WTC11 (cell line): ENCODE results near the gene HMGCL. TPM values are rescaled to one million over a fixed set of nuclear protein-coding genes. Genes with fewer than 3 reads are reported as not detected.
A peak's percentile ranks its signal among the peaks of the same experiment; 100 is the strongest.

Experiments used
- ATAC-seq: fragments of 200-7000 bp; cut with Tn5 transposase; 2 replicates; pipeline ENCODE4 v1.10.0; 2021; ENCODE audit warnings: mild to moderate bottlenecking, moderate library complexity
- CTCF ChIA-PET: fragments of 300-600 bp; sonication (Branson Sonifier 250); formaldehyde crosslinking; loops from one replicate; lab custom pipeline; 2021; ENCODE audit warnings: antibody characterized with exemption; lab: Charles Lee
- POLR2A ChIA-PET: fragments of 350-600 bp; sonication (Branson Sonifier 250); formaldehyde crosslinking; loops from one replicate; lab custom pipeline; 2021; ENCODE audit warnings: antibody characterized with exemption; lab: Charles Lee
- DNase-seq: peaks from one replicate; pipeline ENCODE4 v3.0.0; 2021; ENCODE audit warnings: low spot score
- H3K27ac Mint-ChIP-seq: 2 replicates; pipeline ENCODE4 v1.8.0; 2021; ENCODE audit warnings: mixed read lengths
- H3K27me3 Mint-ChIP-seq: 2 replicates; pipeline ENCODE4 v1.8.0; 2021; ENCODE audit warnings: low read depth, mild to moderate bottlenecking, moderate library complexity, mixed read lengths
- H3K36me3 Mint-ChIP-seq: 2 replicates; pipeline ENCODE4 v1.8.0; 2021; ENCODE audit warnings: mixed read lengths
- H3K4me1 Mint-ChIP-seq: 2 replicates; pipeline ENCODE4 v1.8.0; 2022; ENCODE audit warnings: mixed read lengths
- H3K4me3 Mint-ChIP-seq: 2 replicates; pipeline ENCODE4 v1.8.0; 2021; ENCODE audit warnings: mild to moderate bottlenecking, moderate library complexity, mixed read lengths
- H3K9me3 Mint-ChIP-seq: 2 replicates; pipeline ENCODE4 v1.8.0; 2021; ENCODE audit warnings: mixed read lengths
- ARID4B ChIP-seq: sonication (generic); formaldehyde crosslinking; IDR thresholded peaks from 2 replicates; pipeline ENCODE4 v1.8.0; 2023; ENCODE audit warnings: missing genetic modification reagents, mild to moderate bottlenecking, borderline replicate concordance
- E2F4 ChIP-seq: sonication (generic); formaldehyde crosslinking; IDR thresholded peaks from 2 replicates; pipeline ENCODE4 v1.8.1; 2022; ENCODE audit warnings: low read depth, mild to moderate bottlenecking, moderate library complexity, missing genetic modification reagents, borderline replicate concordance
- ELF4 ChIP-seq: sonication (generic); formaldehyde crosslinking; IDR thresholded peaks from 2 replicates; pipeline ENCODE4 v1.8.1; 2022; ENCODE audit warnings: low read depth, mild to moderate bottlenecking, moderate library complexity, missing genetic modification reagents
- ETV6 ChIP-seq: sonication (generic); formaldehyde crosslinking; IDR thresholded peaks from 2 replicates; pipeline ENCODE4 v1.8.1; 2022; ENCODE audit warnings: mild to moderate bottlenecking, missing genetic modification reagents
- FOXK1 ChIP-seq: sonication (generic); formaldehyde crosslinking; IDR thresholded peaks from 2 replicates; pipeline ENCODE4 v1.8.0; 2022; ENCODE audit warnings: mild to moderate bottlenecking, moderate library complexity, missing genetic modification reagents
- FOXP1 ChIP-seq: sonication (generic); formaldehyde crosslinking; IDR thresholded peaks from 2 replicates; pipeline ENCODE4 v1.8.0; 2022; ENCODE audit warnings: missing genetic modification reagents, mild to moderate bottlenecking, moderate library complexity, borderline replicate concordance
- GABPB1 ChIP-seq: sonication (generic); formaldehyde crosslinking; IDR thresholded peaks from 2 replicates; pipeline ENCODE4 v1.8.1; 2023; ENCODE audit warnings: mild to moderate bottlenecking, missing genetic modification reagents
- JAZF1 ChIP-seq: fragments of 250-450 bp; sonication (Bioruptor Pico); IDR thresholded peaks from 2 replicates; pipeline ENCODE4 v1.9.0; 2021; ENCODE audit warnings: moderate library complexity, mild to moderate bottlenecking, inconsistent platforms
- MLX ChIP-seq: sonication (generic); formaldehyde crosslinking; IDR thresholded peaks from 2 replicates; pipeline ENCODE4 v1.8.1; 2023; ENCODE audit warnings: mild to moderate bottlenecking, missing genetic modification reagents, moderate library complexity
- MYBL2 ChIP-seq: sonication (generic); formaldehyde crosslinking; IDR thresholded peaks from 2 replicates; pipeline ENCODE4 v1.8.1; 2023; ENCODE audit warnings: mild to moderate bottlenecking, moderate library complexity, missing genetic modification reagents
- RORB ChIP-seq: fragments of 250-450 bp; sonication (Bioruptor Pico); IDR thresholded peaks from 2 replicates; pipeline ENCODE4 v1.9.0; 2021; ENCODE audit warnings: mild to moderate bottlenecking
- SMAD3 ChIP-seq: sonication (generic); formaldehyde crosslinking; IDR thresholded peaks from 2 replicates; pipeline ENCODE4 v1.8.0; 2022; ENCODE audit warnings: missing genetic modification reagents, mild to moderate bottlenecking, borderline replicate concordance
- SMAD4 ChIP-seq: sonication (generic); formaldehyde crosslinking; IDR thresholded peaks from 2 replicates; pipeline ENCODE4 v1.8.0; 2022; ENCODE audit warnings: mild to moderate bottlenecking, missing genetic modification reagents
- SP1 ChIP-seq: sonication (generic); formaldehyde crosslinking; conservative IDR thresholded peaks from 2 replicates; pipeline ENCODE4 v1.8.1; 2022; ENCODE audit warnings: missing genetic modification reagents
- TCF7 ChIP-seq: sonication (generic); formaldehyde crosslinking; IDR thresholded peaks from 2 replicates; pipeline ENCODE4 v1.8.0; 2022; ENCODE audit warnings: mild to moderate bottlenecking, low read depth, missing genetic modification reagents, moderate library complexity
- TEAD1 ChIP-seq: sonication (generic); formaldehyde crosslinking; IDR thresholded peaks from 2 replicates; pipeline ENCODE4 v1.8.0; 2022; ENCODE audit warnings: mild to moderate bottlenecking, missing genetic modification reagents
- ZNF232 ChIP-seq: sonication (generic); formaldehyde crosslinking; IDR thresholded peaks from 2 replicates; pipeline ENCODE4 v1.8.0; 2022; ENCODE audit warnings: mild to moderate bottlenecking, missing genetic modification reagents
- total RNA-seq: library from RNA; stranded (reverse); gene quantifications from 3 replicates; pipeline ENCODE4 v1.2.3, GENCODE V29; 2021

The HMGCL gene
- total RNA-seq, 1 experiment from 2014 or later, result 22.7 TPM

GRCh38 chr1:23791516-23792047, 33.6 kb downstream of the HMGCL start:
- H3K27me3 Mint-ChIP-seq, result no peaks in the 10 kb centered on the region
- H3K4me1 Mint-ChIP-seq, result peaks cover 15% of the 10 kb centered on the region
- no peaks in the 10 kb centered on the region for H3K9me3 Mint-ChIP-seq
- H3K27ac Mint-ChIP-seq, result peak overlapping the region; percentile 67
- ATAC-seq, result peak; percentile 40
- peaks cover 24% of the 10 kb centered on the region for H3K36me3 Mint-ChIP-seq
- peak; percentile 31; the same call in 1 of the 2 replicates for TF ChIP-seq MYBL2 (CRISPR knock-in tag)
- TF ChIP-seq SMAD3 (CRISPR knock-in tag), result 0 out of 2 replicates have a peak, but pooled peaks have one; percentile 55
- 0 out of 2 replicates have a peak, but pooled peaks have one; percentile 43 for TF ChIP-seq SP1 (CRISPR knock-in tag)
- no peak for TF ChIP-seq ELF4 (CRISPR knock-in tag)
- POLR2A ChIA-PET, result interaction anchor here (0.6 to 2.0 kb wide), 5 partner anchors 10 to 1874 kb away, joined by 3 to 7 read pairs (median 4); partner anchors contain the start of genes PITHD1 and RPL11
- peak; percentile 49 for DNase-seq
- CTCF ChIA-PET, result interaction anchor here (0.5 to 4.8 kb wide), 12 partner anchors 10 to 332 kb away, joined by 3 to 36 read pairs (median 5); partner anchors contain the start of genes GALE, PITHD1 and RPL11
- H3K4me3 Mint-ChIP-seq, result peak overlapping the region; percentile 94

- peak within 1 kb of the TSS; percentile 78 for H3K27ac Mint-ChIP-seq
- H3K9me3 Mint-ChIP-seq, result no peaks in the 10 kb centered on the region
- DNase-seq (peak; percentile 90), ATAC-seq (peak; percentile 87)
- no peaks in the 10 kb centered on the region for H3K27me3 Mint-ChIP-seq
- TF ChIP-seq TEAD1 (CRISPR knock-in tag), result peak; percentile 45; the same call in 1 of the 2 replicates
- TF ChIP-seq FOXK1, result peak; percentile 64; the same call in 1 of the 2 replicates
- TF ChIP-seq E2F4, result no peak
- TF ChIP-seq SP1 (CRISPR knock-in tag), result 0 out of 2 replicates have a peak, but pooled peaks have one; percentile 19
- no peak for TF ChIP-seq RORB (CRISPR knock-in tag)
- 0 out of 2 replicates have a peak, but pooled peaks have one; percentile 31 for TF ChIP-seq ARID4B (CRISPR knock-in tag)
- peak; percentile 86 for TF ChIP-seq ETV6 (CRISPR knock-in tag)
- 0 out of 2 replicates have a peak, but pooled peaks have one; percentile 55 for TF ChIP-seq FOXP1
- TF ChIP-seq ZNF232 (CRISPR knock-in tag), result 0 out of 2 replicates have a peak, but pooled peaks have one; percentile 17
- CTCF ChIA-PET, result interaction anchor here (0.5 to 4.8 kb wide), 11 partner anchors 10 to 130 kb away, joined by 3 to 36 read pairs (median 6); partner anchors contain the start of genes CNR2, GALE, PITHD1 and RPL11
- peaks cover 29% of the 10 kb centered on the region for H3K36me3 Mint-ChIP-seq
- peak within 1 kb of the TSS; percentile 94 for H3K4me3 Mint-ChIP-seq
- POLR2A ChIA-PET, result interaction anchor here (0.6 to 2.0 kb wide), 3 partner anchors 13 to 1875 kb away, joined by 4 to 7 read pairs (median 5); partner anchors contain the start of gene PITHD1
- peaks cover 15% of the 10 kb centered on the region for H3K4me1 Mint-ChIP-seq
Observed at GRCh38 chr1:23790696-23791515, 34.3 kb downstream of the HMGCL start, which contains the start of gene LYPLA2. TSS of gene LYPLA2 (plus strand) at chr1:23791145. CDS start at chr1:23792683, 1,538 bp downstream.

- CTCF ChIA-PET, result interaction anchor here (1.6 to 4.8 kb wide), 2 partner anchors 17 to 21 kb away, joined by 3 to 36 read pairs; no protein-coding TSS in a partner anchor
- ATAC-seq, result no peak
Observed at GRCh38 chr1:23788695-23789094, 36.5 kb downstream of the HMGCL start.

More at GRCh38 chr1:23788695-23789094, 36.5 kb downstream of the HMGCL start:
- DNase-seq, result no peak
- no peak for TF ChIP-seq MLX (CRISPR knock-in tag)
- no peak for TF ChIP-seq JAZF1
- no peak for TF ChIP-seq TCF7 (CRISPR knock-in tag)
- TF ChIP-seq SMAD4 (CRISPR knock-in tag), result no peak
- no peak for TF ChIP-seq GABPB1
- H3K4me1 Mint-ChIP-seq, result peaks cover 15% of the 10 kb centered on the region
- H3K36me3 Mint-ChIP-seq, result peaks cover 43% of the 10 kb centered on the region
- no peaks in the 10 kb centered on the region for H3K27me3 Mint-ChIP-seq
- no peaks in the 10 kb centered on the region for H3K9me3 Mint-ChIP-seq
- POLR2A ChIA-PET, result interaction anchor here (0.5 kb wide), 1 partner anchor 17 kb away, joined by 3 read pairs; no protein-coding TSS in a partner anchor
- no peak overlapping the region for H3K27ac Mint-ChIP-seq
- H3K4me3 Mint-ChIP-seq, result no peak overlapping the region
